H1 (cell line): ENCODE data around the gene PAX5. TPM values are rescaled to one million over a fixed set of nuclear protein-coding genes. Genes with fewer than 3 reads are reported as not detected.

Source experiments
- CTCF ChIA-PET: fragments of 300-600 bp; sonication (Branson Sonifier 250); formaldehyde crosslinking; loops from one replicate; lab custom pipeline; 2021; ENCODE audit not compliant: partially characterized antibody; lab: Charles Lee
- POLR2A ChIA-PET: fragments of 300-600 bp; sonication (Branson Sonifier 250); formaldehyde crosslinking; loops from one replicate; lab custom pipeline; 2021; ENCODE audit warnings: inconsistent platforms; ENCODE audit not compliant: partially characterized antibody; lab: Charles Lee
- DNase-seq, 2 experiments: peaks; one replicate each; pipeline versions ENCODE4 v3.0.0 to v3.0.0-alpha.2; 2010 to 2022; ENCODE audit warnings: low spot score in 2 of 2, low read depth in 1 of 2, mixed read lengths in 1 of 2
- FAIRE-seq: peaks from 2 replicates; lab custom pipeline; 2011; peaks lifted over from hg19 to GRCh38; lab: Jason Lieb, UNC
- H2AFZ ChIP-seq: 2 replicates; pipeline ENCODE4 v1.8.1; 2012; ENCODE audit warnings: low read length, inconsistent platforms
- H2AK5ac ChIP-seq: 2 replicates; pipeline ENCODE4 v1.6.1; 2013; ENCODE audit warnings: low read depth, low read length
- H2BK120ac ChIP-seq: replicated peaks from 2 replicates; pipeline ENCODE3; 2013; ENCODE audit warnings: low read depth, low read length, inconsistent platforms
- H2BK12ac ChIP-seq: 2 replicates; pipeline ENCODE4 v1.6.1; 2013; ENCODE audit warnings: low read depth, low read length
- H2BK15ac ChIP-seq: 2 replicates; pipeline ENCODE4 v1.6.1; 2013; ENCODE audit warnings: low read length
- H2BK20ac ChIP-seq: 2 replicates; pipeline ENCODE4 v1.6.1; 2013; ENCODE audit warnings: low read length
- H2BK5ac ChIP-seq: 2 replicates; pipeline ENCODE4 v1.6.1; 2013; ENCODE audit warnings: low read depth, low read length
- H3K14ac ChIP-seq: 2 replicates; pipeline ENCODE4 v1.6.1; 2013; ENCODE audit warnings: inconsistent platforms; ENCODE audit not compliant: insufficient read length
- H3K18ac ChIP-seq: 2 replicates; pipeline ENCODE4 v1.6.1; 2013; ENCODE audit warnings: low read length; ENCODE audit errors: extremely low read depth
- H3K23ac ChIP-seq: 2 replicates; pipeline ENCODE4 v1.6.1; 2013; ENCODE audit warnings: inconsistent platforms; ENCODE audit not compliant: insufficient read length
- H3K23me2 ChIP-seq: 2 replicates; pipeline ENCODE4 v1.6.1; 2013; ENCODE audit warnings: low read depth, low read length
- H3K27ac ChIP-seq: 2 replicates; pipeline ENCODE4 v1.6.1; 2011; ENCODE audit warnings: low read depth, low read length, inconsistent platforms
- H3K27me3 ChIP-seq, 4 experiments: replicated peaks in 1 of 4; 1 replicate in 1 of 4; 2 replicates in 3 of 4; pipeline versions ENCODE4 v1.6.1 to v1.8.1; 2011 to 2013; ENCODE audit warnings: low read length in 3 of 4, mild to moderate bottlenecking in 3 of 4, inconsistent platforms in 2 of 4, mixed read lengths in 2 of 4, moderate library complexity in 1 of 4; ENCODE audit not compliant: control insufficient read depth in 3 of 4, insufficient read depth in 3 of 4; ENCODE audit errors: extremely low read depth in 1 of 4
- H3K36me3 ChIP-seq, 4 experiments: 2 replicates each; pipeline versions ENCODE4 v1.6.1 to v1.8.1; 2011 to 2013; ENCODE audit warnings: mild to moderate bottlenecking in 4 of 4, low read length in 3 of 4, moderate library complexity in 2 of 4, control low read depth in 1 of 4, inconsistent platforms in 1 of 4; ENCODE audit not compliant: insufficient read depth in 4 of 4, control insufficient read depth in 2 of 4
- H3K4ac ChIP-seq: replicated peaks from 2 replicates; pipeline ENCODE3; 2013; ENCODE audit warnings: low read length, low read depth, mixed read lengths, inconsistent platforms; ENCODE audit not compliant: insufficient read length
- H3K4me1 ChIP-seq, 4 experiments: replicated peaks in 1 of 4; 1 replicate in 1 of 4; 2 replicates in 3 of 4; pipeline versions ENCODE4 v1.6.1 to v1.8.1; 2011 to 2013; ENCODE audit warnings: low read length in 3 of 4, inconsistent platforms in 2 of 4, mixed read lengths in 1 of 4; ENCODE audit not compliant: insufficient read depth in 4 of 4, control insufficient read depth in 3 of 4
- H3K4me2 ChIP-seq, 2 experiments: 2 replicates each; pipeline versions ENCODE4 v1.6.1 to v1.8.1; 2011 to 2013; ENCODE audit warnings: low read depth in 2 of 2, low read length in 2 of 2, control low read depth in 1 of 2, inconsistent platforms in 1 of 2, mild to moderate bottlenecking in 1 of 2; ENCODE audit not compliant: insufficient read depth in 1 of 2
- H3K4me3 ChIP-seq, 4 experiments: fragments of 200-600, 300-600 bp in 1 of 4; sonication (generic), shearing (Covaris generic), sonication (Bioruptor Twin) in 1 of 4; 2 replicates each; pipeline versions ENCODE4 v1.5.1 to v1.8.1; 2011 to 2016; ENCODE audit warnings: low read length in 4 of 4, low read depth in 3 of 4, control low read depth in 2 of 4, inconsistent platforms in 2 of 4, mild to moderate bottlenecking in 2 of 4, mixed read lengths in 1 of 4, moderate library complexity in 1 of 4; ENCODE audit not compliant: insufficient read depth in 2 of 4; ENCODE audit errors: extremely low read depth in 1 of 4
- H3K56ac ChIP-seq: replicated peaks from 2 replicates; pipeline ENCODE3; 2013; ENCODE audit warnings: low read depth, mild to moderate bottlenecking, mixed read lengths, low read length, inconsistent platforms; ENCODE audit not compliant: insufficient read length
- H3K79me1 ChIP-seq: 2 replicates; pipeline ENCODE4 v1.6.1; 2013; ENCODE audit warnings: low read depth, low read length, control low read depth
- H3K79me2 ChIP-seq, 2 experiments: 2 replicates each; pipeline versions ENCODE4 v1.6.1 to v1.8.1; 2012 to 2013; ENCODE audit warnings: low read length in 2 of 2, mild to moderate bottlenecking in 2 of 2, inconsistent platforms in 1 of 2; ENCODE audit not compliant: insufficient read depth in 2 of 2, control insufficient read depth in 1 of 2
- H3K9ac ChIP-seq, 4 experiments: replicated peaks in 1 of 4; 1 replicate in 1 of 4; 2 replicates in 3 of 4; pipeline versions ENCODE4 v1.6.1 to v1.8.1; 2011 to 2013; ENCODE audit warnings: low read depth in 3 of 4, low read length in 3 of 4, control low read depth in 2 of 4, mild to moderate bottlenecking in 2 of 4, moderate library complexity in 2 of 4, inconsistent platforms in 1 of 4; ENCODE audit errors: extremely low read depth in 1 of 4
- H3K9me3 ChIP-seq, 2 experiments: 2 replicates each; pipeline versions ENCODE4 v1.6.1 to v1.8.1; 2012 to 2013; ENCODE audit warnings: mild to moderate bottlenecking in 2 of 2, moderate library complexity in 2 of 2, control low read depth in 1 of 2, inconsistent platforms in 1 of 2, low read depth in 1 of 2, low read length in 1 of 2, mixed read lengths in 1 of 2; ENCODE audit not compliant: insufficient read depth in 2 of 2
- H4K20me1 ChIP-seq, 2 experiments: replicated peaks in 1 of 2; 2 replicates each; pipeline versions ENCODE3 to v1.8.1; 2011 to 2013; ENCODE audit warnings: inconsistent platforms in 2 of 2, low read length in 2 of 2, mild to moderate bottlenecking in 1 of 2; ENCODE audit not compliant: insufficient read depth in 2 of 2, control insufficient read depth in 1 of 2
- H4K5ac ChIP-seq: 2 replicates; pipeline ENCODE4 v1.6.1; 2013; ENCODE audit warnings: low read length, low read depth, mixed read lengths, inconsistent platforms; ENCODE audit not compliant: insufficient read length
- H4K8ac ChIP-seq: 2 replicates; pipeline ENCODE4 v1.8.0; 2013; ENCODE audit warnings: mild to moderate bottlenecking, moderate library complexity, low read length, inconsistent platforms; ENCODE audit not compliant: insufficient read depth; ENCODE audit errors: extremely low read depth
- H4K91ac ChIP-seq: replicated peaks from 2 replicates; pipeline ENCODE3; 2013; ENCODE audit warnings: low read length, mixed read lengths, inconsistent platforms; ENCODE audit not compliant: insufficient read length
- BRCA1 ChIP-seq: IDR thresholded peaks from 2 replicates; pipeline ENCODE4 v1.6.1; 2012; ENCODE audit warnings: low read depth, low read length, improper control_type of control experiment
- CTCF ChIP-seq, 3 experiments: IDR thresholded peaks; 1 replicate in 2 of 3; 2 replicates in 1 of 3; pipeline versions ENCODE4 v1.5.1 to v1.6.1; 2011; ENCODE audit warnings: low read length in 3 of 3, mild to moderate bottlenecking in 3 of 3, inconsistent platforms in 2 of 3, low read depth in 1 of 3, moderate library complexity in 1 of 3; ENCODE audit not compliant: insufficient read depth in 1 of 3; ENCODE audit errors: control extremely low read depth in 1 of 3
- GTF2F1 ChIP-seq: IDR thresholded peaks from 2 replicates; pipeline ENCODE4 v1.6.1; 2012; ENCODE audit warnings: low read depth, low read length, improper control_type of control experiment, borderline replicate concordance
- JUND ChIP-seq: IDR thresholded peaks from 2 replicates; pipeline ENCODE4 v1.6.1; 2011; ENCODE audit warnings: mild to moderate bottlenecking, improper control_type of control experiment, low read length
- RAD21 ChIP-seq, 2 experiments: IDR thresholded peaks in 1 of 2; conservative IDR thresholded peaks in 1 of 2; 2 replicates each; pipeline ENCODE4 v1.6.1; 2011; ENCODE audit warnings: low read depth in 2 of 2, low read length in 2 of 2, improper control_type of control experiment in 1 of 2, inconsistent platforms in 1 of 2, mild to moderate bottlenecking in 1 of 2, moderate library complexity in 1 of 2
- TCF12 ChIP-seq: IDR thresholded peaks from 2 replicates; pipeline ENCODE4 v1.6.1; 2011; ENCODE audit warnings: low read depth, mild to moderate bottlenecking, low read length
- WGBS, 2 experiments: shearing (Covaris generic) in 1 of 2; methylation state at CpG; one replicate each; pipeline versions ENCODE4 v1.1.6 to v1.1.7; 2013 to 2015; ENCODE audit warnings: low lambda C conversion rate in 2 of 2, mixed read lengths in 2 of 2, inconsistent platforms in 1 of 2, low coverage in 1 of 2, missing lambda C conversion rate in 1 of 2; ENCODE audit not compliant: insufficient replicate concordance in 2 of 2, insufficient coverage in 1 of 2, insufficient read length in 1 of 2; ENCODE audit errors: extremely low coverage in 1 of 2, missing lambda C conversion rate in 1 of 2; 5-methylcytosine and 5-hydroxymethylcytosine counted together
- polyA plus RNA-seq, 7 experiments: library from polyadenylated mRNA; depleted of rRNA in 3 of 7; stranded (reverse) in 5 of 7; unstranded in 2 of 7; fragments of >200 nt in 5 of 7; fragments of 200-250 nt in 2 of 7; gene quantifications; 1 replicate in 5 of 7; 2 replicates in 1 of 7; 4 replicates in 1 of 7; pipeline versions ENCODE4 v1.2.1 to v1.2.3, GENCODE V29; 2011 to 2013; ENCODE audit warnings: missing spikeins in 2 of 7, mixed read lengths in 2 of 7
- total RNA-seq: library from RNA; stranded (reverse); fragmentation: NEBNext Ultra II Directional; extraction: Animal tissue kit (Norgen Biotek cat#: 25700); gene quantifications from 2 replicates; pipeline ENCODE4 v1.2.1, GENCODE V29; 2021

PAX5 gene
- total and polyA plus RNA-seq, 2 of the 8 experiments (the other 6 are each of a cell fraction or from before 2014, with no cell fraction given), result 0.29 to 0.43 TPM

- no peaks in the 10 kb centered on the region for H3K27me3 ChIP-seq
- CTCF ChIA-PET, result interaction anchor here (0.6 to 13.4 kb wide), 20 partner anchors 9 to 663 kb away, joined by 3 to 148 read pairs (median 6); no protein-coding TSS in a partner anchor
- no peak overlapping the region for H3K4me3 ChIP-seq
- H2AFZ ChIP-seq, result no peak overlapping the region
- no peak overlapping the region for H2AK5ac ChIP-seq
- H3K36me3 ChIP-seq, result no peaks in the 10 kb centered on the region
- H4K8ac ChIP-seq, result no peak overlapping the region
- no peaks in the 10 kb centered on the region for H3K79me2 ChIP-seq
- H2BK120ac ChIP-seq, result no peak overlapping the region
- H2BK15ac ChIP-seq, result no peak overlapping the region
- no peak overlapping the region for H3K18ac ChIP-seq
- H3K9me3 ChIP-seq, result peaks cover 0 to 5% of the 10 kb centered on the region in 2 experiments; a peak in 1 of 4 replicates
- TF ChIP-seq BRCA1 (no peak), GTF2F1 (no peak), RAD21 (IDR thresholded peaks at IDR 0.05 in 1 of 2, conservative IDR thresholded peaks at IDR 0.05 in 1 of 2; ENCODE audit: low read depth in 2 of 2, low read length in 2 of 2) (peak; percentile 79 to 84), TCF12 (peak; percentile 51; the same call in 1 of the 2 replicates), JUND (no peak), CTCF (IDR thresholded peaks at IDR 0.05; ENCODE audit: control extremely low read depth in 1 of 3, insufficient read depth in 1 of 3, low read depth in 1 of 3, low read length in 3 of 3) (peak; percentile 71 to 78 (median 71))
- TF ChIP-seq, all 59 proteins: peak for 3
- Histone ChIP-seq H3K27ac (no peak overlapping the region), H4K5ac (no peak overlapping the region), H3K4me1 (0 out of 7 replicates have a peak, but pooled peaks cover 0 to under 1% (median 0%) of the 10 kb centered on the region in 4 experiments), H4K91ac (no peak overlapping the region), H3K56ac (no peak overlapping the region), H3K9ac (no peak overlapping the region), H2BK20ac (no peak overlapping the region), H3K4me2 (no peak overlapping the region), H4K20me1 (no peaks in the 10 kb centered on the region), H3K23ac (no peak overlapping the region), H3K4ac (no peak overlapping the region), H3K14ac (no peak overlapping the region), H2BK12ac (no peak overlapping the region), H3K23me2 (no peaks in the 10 kb centered on the region; the same call in 1 of the 2 replicates), H3K79me1 (no peaks in the 10 kb centered on the region), H2BK5ac (no peak overlapping the region)
- 73% methylated on average over 2 of the region's 2 CpGs; no CpG with 5 or more reads in 1 of the 2 experiments for WGBS, 2 experiments
- DNase-seq (peak in 1 of 2 experiments; percentile 79), FAIRE-seq (no peak)
- POLR2A ChIA-PET, result no interaction called here
Measured at GRCh38 chr9:36793277-36793676, 240.8 kb downstream of the PAX5 start.
